SH-SY5Y (cell line): ENCODE results near the gene DNAJC8.

Experiments used
- GATA2 ChIP-seq: IDR thresholded peaks from 2 replicates; pipeline ENCODE4 v1.6.1; 2011; ENCODE audit warnings: mild to moderate bottlenecking, low read depth, low read length
- GATA3 ChIP-seq: IDR thresholded peaks from 2 replicates; pipeline ENCODE4 v1.6.1; 2011; ENCODE audit warnings: low read depth, mild to moderate bottlenecking, low read length, moderate library complexity

- TF ChIP-seq GATA2 (no peak), GATA3 (no peak)
Observed at GRCh38 chr1:28185071-28185470, 47.8 kb downstream of the DNAJC8 start.
